Measurements from ENCODE around the gene AGTRAP. TPM values are rescaled to one million over a fixed set of nuclear protein-coding genes. Genes with fewer than 3 reads are reported as not detected.

Gene AGTRAP
- total and polyA plus RNA-seq, 2 of the 8 experiments (the other 6 are each of a cell fraction or from before 2014, with no cell fraction given) = 69.7 to 192 TPM

DNA sequence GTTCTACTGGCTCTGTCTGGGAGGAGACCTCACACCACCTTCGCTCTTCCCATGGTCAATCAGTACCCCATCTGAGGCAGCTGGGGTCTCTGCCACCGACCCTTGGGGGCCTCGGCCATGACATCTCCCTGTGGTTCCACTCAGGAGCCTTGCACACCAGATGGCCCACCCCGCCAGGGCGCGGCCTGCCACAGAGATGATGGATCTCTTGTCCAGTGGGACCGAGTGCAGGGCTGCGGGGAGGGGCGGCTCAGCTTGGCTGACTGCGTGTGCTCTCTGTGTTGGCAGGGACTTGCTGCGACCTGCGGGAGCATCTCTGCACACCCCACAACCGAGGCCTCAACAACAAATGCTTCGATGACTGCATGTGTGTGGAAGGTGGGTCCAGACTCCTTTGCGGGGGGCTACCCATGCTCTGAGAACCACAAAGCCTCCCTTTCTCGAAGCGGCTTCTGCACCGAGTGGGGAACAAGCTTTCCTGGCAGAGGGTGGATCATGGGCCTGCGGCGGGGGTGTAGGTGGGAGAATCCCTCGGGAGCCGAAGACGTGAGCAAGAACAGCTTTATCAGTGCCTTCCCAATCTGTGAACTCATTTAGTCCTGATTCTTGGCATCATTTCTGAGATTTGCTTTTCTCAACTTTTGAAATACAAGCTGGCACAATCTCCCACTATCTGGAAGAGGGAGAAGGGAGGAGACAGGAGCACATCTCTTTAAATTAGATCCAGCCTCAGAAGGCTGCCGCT lies 20.9 kb upstream of the AGTRAP start:
- Histone ChIP-seq H2BK120ac (replicated peaks; ENCODE audit: low read depth, low read length) (no peak overlapping the region), H4K8ac (ENCODE audit: extremely low read depth, insufficient read depth, low read length) (no peak overlapping the region), H4K20me1 (replicated peaks in 1 of 2; ENCODE audit: control insufficient read depth in 1 of 2, insufficient read depth in 2 of 2, low read length in 2 of 2) (peaks cover 0 to 2% of the 10 kb centered on the region in 2 experiments), H3K36me3 (ENCODE audit: control insufficient read depth in 2 of 4, insufficient read depth in 4 of 4, low read length in 3 of 4) (peaks cover 0 to 4% (median 2%) of the 10 kb centered on the region in 4 experiments; a peak in 5 of 8 replicates), H3K4ac (replicated peaks; ENCODE audit: insufficient read length, low read depth, low read length) (no peak overlapping the region), H3K4me2 (ENCODE audit: insufficient read depth in 1 of 2, low read depth in 2 of 2, low read length in 2 of 2) (no peak overlapping the region), H3K79me2 (ENCODE audit: control insufficient read depth in 1 of 2, insufficient read depth in 2 of 2, low read length in 2 of 2) (no peaks in the 10 kb centered on the region), H2BK5ac (ENCODE audit: low read depth, low read length) (no peak overlapping the region), H3K27ac (ENCODE audit: low read depth, low read length) (no peak overlapping the region), H3K18ac (ENCODE audit: extremely low read depth, low read length) (no peak overlapping the region), H3K23ac (ENCODE audit: insufficient read length) (no peak overlapping the region), H3K79me1 (ENCODE audit: low read depth, low read length) (no peaks in the 10 kb centered on the region), H3K4me1 (replicated peaks in 1 of 4; ENCODE audit: control insufficient read depth in 3 of 4, insufficient read depth in 4 of 4, low read length in 3 of 4) (no peaks in the 10 kb centered on the region), H3K9me3 (ENCODE audit: insufficient read depth in 2 of 2, low read depth in 1 of 2, low read length in 1 of 2) (no peaks in the 10 kb centered on the region), H3K27me3 (replicated peaks in 1 of 4; ENCODE audit: control insufficient read depth in 3 of 4, extremely low read depth in 1 of 4, insufficient read depth in 3 of 4, low read length in 3 of 4) (no peaks in the 10 kb centered on the region), H2BK20ac (ENCODE audit: low read length) (no peak overlapping the region), H3K4me3 (ENCODE audit: extremely low read depth in 1 of 4, insufficient read depth in 2 of 4, low read depth in 3 of 4, low read length in 4 of 4) (no peak overlapping the region), H2AK5ac (ENCODE audit: low read depth, low read length) (no peak overlapping the region), H3K14ac (ENCODE audit: insufficient read length) (no peak overlapping the region), H3K56ac (replicated peaks; ENCODE audit: insufficient read length, low read depth, low read length) (no peak overlapping the region), H4K91ac (replicated peaks; ENCODE audit: insufficient read length, low read length) (no peak overlapping the region), H2BK12ac (ENCODE audit: low read depth, low read length) (no peak overlapping the region), H4K5ac (ENCODE audit: insufficient read length, low read depth, low read length) (no peak overlapping the region), H2BK15ac (ENCODE audit: low read length) (no peak overlapping the region), H3K9ac (replicated peaks in 1 of 4; ENCODE audit: extremely low read depth in 1 of 4, low read depth in 3 of 4, low read length in 3 of 4) (no peak overlapping the region), H2AFZ (ENCODE audit: low read length) (no peak overlapping the region), H3K23me2 (ENCODE audit: low read depth, low read length) (no peaks in the 10 kb centered on the region)
- WGBS, 2 experiments (ENCODE audit: extremely low coverage in 1 of 2, insufficient coverage in 1 of 2, insufficient read length in 1 of 2, insufficient replicate concordance in 2 of 2, low coverage in 1 of 2, low lambda C conversion rate in 2 of 2, missing lambda C conversion rate in 1 of 2) = 89% methylated on average over 24 of the region's 24 CpGs; no CpG with 5 or more reads in 1 of the 2 experiments
- DNase-seq (ENCODE audit: low read depth in 1 of 2, low spot score in 2 of 2) (no peak), FAIRE-seq (no peak)
- ChIA-PET CTCF (ENCODE audit: partially characterized antibody) (interaction anchor here (0.6 to 11.1 kb wide), 19 partner anchors 8 to 78 kb away, joined by 3 to 104 read pairs (median 3); partner anchors contain the start of genes FBXO2 and FBXO6), POLR2A (ENCODE audit: partially characterized antibody) (interaction anchor here (0.7 to 14.6 kb wide), 12 partner anchors 10 to 72 kb away, joined by 3 to 329 read pairs (median 5); partner anchors contain the start of genes DRAXIN, FBXO6 and MAD2L2)
- no peak for TF ChIP-seq CREB1 (IDR thresholded peaks at IDR 0.05)
- no peak for TF ChIP-seq POLR2AphosphoS5 (IDR thresholded peaks at IDR 0.05; ENCODE audit: low read depth, low read length)
- no peak for TF ChIP-seq SUZ12 (IDR thresholded peaks at IDR 0.05; ENCODE audit: low read length)
- no peak for TF ChIP-seq TAF1 (IDR thresholded peaks at IDR 0.05; ENCODE audit: low read depth, low read length)

Measured in H1 (cell line).